GM12801 (cell line): ENCODE measurements around the gene SERPIND1.

Experiments
- CTCF ChIP-seq: IDR thresholded peaks from one replicate; pipeline ENCODE4 v1.5.1; 2011; ENCODE audit warnings: control low read depth; ENCODE audit not compliant: insufficient read length; ENCODE audit errors: extremely low read depth

Gene SERPIND1

GRCh38 chr22:20810645-20811044 lies 36.7 kb downstream of the SERPIND1 start:
- no peak for TF ChIP-seq CTCF

GRCh38 chr22:20811171-20811570 lies 37.3 kb downstream of the SERPIND1 start:
- no peak for TF ChIP-seq CTCF

GRCh38 chr22:20811971-20812660 lies 38.2 kb downstream of the SERPIND1 start:
- TF ChIP-seq CTCF = no peak

- TF ChIP-seq CTCF = no peak
Measured at GRCh38 chr22:20813056-20813455, 39.1 kb downstream of the SERPIND1 start.

- TF ChIP-seq CTCF = no peak
Measured at GRCh38 chr22:20814221-20814808, 40.4 kb downstream of the SERPIND1 start.

GRCh38 chr22:20815477-20816050 lies 41.7 kb downstream of the SERPIND1 start:
- TF ChIP-seq CTCF = no peak

GRCh38 chr22:20816559-20816958 lies 42.6 kb downstream of the SERPIND1 start:
- TF ChIP-seq CTCF = no peak
